Left forelimb (tissue), 1 donor: ENCODE results near the gene PMM2.
"Not testable (repeated sequence)": the region's sequence is repeated elsewhere in the genome, so short reads cannot be mapped to it uniquely, and the experiment has no call there.

Source experiments
- DNase-seq: peaks from one replicate; pipeline ENCODE4 v3.0.0-alpha.2; 2018; ENCODE audit warnings: low spot score

PMM2 gene

GRCh38 chr16:8797364-8798173, at the start of gene PMM2, which contains the start of gene TMEM186:
Gene PMM2 (plus strand): TSS chr16:8797839. CDS start chr16:8797883, 44 bp downstream.
Gene TMEM186 (minus strand): TSS chr16:8797639. CDS start chr16:8797614, 25 bp downstream.
- DNase-seq, result peak; percentile 95

- not testable (repeated sequence) for DNase-seq
Observed at GRCh38 chr16:8748944-8749343, 48.7 kb upstream of the PMM2 start.

DNA sequence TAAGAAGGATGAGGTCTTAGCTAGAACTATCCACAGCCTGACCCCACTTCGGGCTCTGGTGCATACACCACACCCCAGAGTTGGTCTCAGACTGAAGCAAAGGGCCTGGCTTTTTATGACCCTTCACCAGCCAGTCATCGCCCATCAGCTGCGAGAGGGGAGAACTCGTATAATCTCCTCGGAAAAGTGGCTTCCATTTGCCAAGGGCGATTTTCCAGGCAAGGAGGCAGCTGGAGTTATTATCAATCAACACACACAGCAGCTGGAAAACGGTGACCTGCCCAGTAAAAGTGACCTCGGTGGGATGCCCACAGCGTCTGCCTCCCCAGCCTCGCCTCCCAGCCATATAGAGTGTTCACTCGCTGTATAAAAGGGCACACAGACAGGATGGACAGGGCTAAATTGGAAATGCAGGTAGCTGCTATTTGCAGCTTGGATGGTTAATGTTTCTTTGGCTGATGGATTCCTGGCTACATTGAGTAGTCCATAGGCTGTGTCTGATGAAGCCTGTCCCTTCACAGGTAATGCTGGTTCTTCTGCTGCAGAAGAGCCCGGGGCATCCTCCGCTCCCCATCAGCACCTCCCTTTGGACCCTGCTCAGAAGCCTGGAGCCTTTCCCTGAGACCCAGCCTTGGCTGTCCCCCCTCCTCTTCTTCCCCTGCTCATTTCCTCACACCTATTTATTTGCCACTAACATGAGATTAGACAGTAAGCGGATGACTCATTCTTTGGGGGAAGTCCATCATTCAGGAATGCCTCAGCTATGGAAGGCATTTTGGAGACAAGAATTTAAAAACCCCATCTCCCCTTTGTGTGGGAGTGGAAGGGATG, 45.9 kb upstream of the PMM2 start:
- no peak for DNase-seq

- DNase-seq, result no peak
Observed at GRCh38 chr16:8752706-8753105, 44.9 kb upstream of the PMM2 start.

GRCh38 chr16:8753416-8754054, 44.1 kb upstream of the PMM2 start:
- no peak for DNase-seq

GRCh38 chr16:8756755-8757154, 40.9 kb upstream of the PMM2 start:
- no peak for DNase-seq

- DNase-seq, result no peak
Observed at GRCh38 chr16:8758022-8758421, 39.6 kb upstream of the PMM2 start.

DNA sequence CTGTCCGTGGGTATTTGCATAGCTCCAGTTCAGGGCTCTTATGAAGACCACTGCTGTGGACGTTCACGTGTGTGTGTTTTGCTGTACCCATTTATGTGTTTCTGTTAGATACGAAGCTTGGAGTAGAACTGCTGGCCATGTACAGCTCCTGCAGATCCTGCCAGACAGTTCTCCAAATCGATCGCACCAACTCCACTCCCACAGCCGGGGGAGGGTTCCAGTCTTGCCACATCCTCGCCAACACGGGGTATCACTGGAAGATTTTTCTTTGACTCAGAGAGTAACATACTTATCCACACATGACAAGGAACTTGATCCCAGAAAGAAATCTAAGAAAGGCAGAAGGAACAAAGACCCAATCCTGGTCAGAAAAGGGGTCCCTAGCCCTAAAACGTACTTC, 37.6 kb upstream of the PMM2 start:
- no peak for DNase-seq

GRCh38 chr16:8761078-8761477, 36.6 kb upstream of the PMM2 start:
- DNase-seq, result no peak

- no peak for DNase-seq
Observed at GRCh38 chr16:8762254-8762653, 35.4 kb upstream of the PMM2 start.

DNA sequence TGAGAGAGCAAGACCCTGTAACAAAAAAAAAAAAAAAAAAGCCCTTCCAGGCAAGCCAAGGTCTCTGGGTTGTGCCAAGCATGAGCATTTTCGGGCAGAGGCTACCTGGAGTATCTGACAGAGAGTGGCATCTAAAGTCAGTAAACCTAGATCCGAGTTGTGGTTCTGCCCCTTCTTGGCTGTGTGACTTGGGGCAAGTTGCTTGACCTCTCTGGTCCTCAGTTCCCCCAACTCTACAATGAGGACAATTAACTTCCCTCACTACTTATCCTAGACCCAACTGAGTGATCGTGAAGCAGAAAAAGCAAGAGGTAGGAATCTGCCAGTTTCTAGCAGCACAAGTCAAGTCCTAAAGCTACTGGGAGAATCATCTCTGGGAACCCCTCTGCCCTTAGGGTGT, 34.6 kb upstream of the PMM2 start:
- no peak for DNase-seq

GRCh38 chr16:8763899-8764298, 33.7 kb upstream of the PMM2 start:
- DNase-seq, result no peak

DNA sequence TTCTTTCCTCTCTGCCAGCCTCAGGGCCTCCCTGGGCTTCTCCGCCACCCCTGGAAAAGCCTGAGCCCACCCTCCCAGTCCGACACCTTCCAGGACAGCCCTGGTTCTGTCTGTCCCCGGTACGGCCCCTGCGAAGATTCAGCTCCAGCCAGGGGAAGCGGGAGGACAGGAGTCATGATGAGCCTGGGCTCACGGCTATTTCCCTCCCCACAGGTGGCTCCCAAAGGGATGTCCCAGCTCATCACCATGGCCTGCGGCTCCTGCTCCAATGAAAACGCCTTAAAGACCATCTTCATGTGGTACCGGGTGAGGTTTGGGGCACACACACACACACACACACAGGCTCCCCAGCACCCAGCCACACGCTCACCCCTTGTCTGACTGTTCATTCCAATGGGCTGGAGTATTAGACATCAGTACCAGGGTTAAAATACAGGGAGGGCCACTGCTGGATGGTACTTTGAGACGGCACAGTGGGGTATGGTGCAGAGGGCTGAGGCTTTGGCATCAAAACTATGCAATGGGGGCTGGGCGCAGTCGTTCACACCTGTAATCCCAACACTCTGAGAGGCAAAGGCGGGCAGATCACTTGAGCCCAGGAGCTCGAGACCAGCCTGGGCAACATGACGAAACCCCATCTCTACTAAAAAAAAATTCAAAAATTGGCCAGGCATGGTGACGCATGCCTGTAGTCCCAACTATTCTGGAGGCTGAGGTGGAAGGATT, 33.0 kb upstream of the PMM2 start:
- no peak for DNase-seq

DNA sequence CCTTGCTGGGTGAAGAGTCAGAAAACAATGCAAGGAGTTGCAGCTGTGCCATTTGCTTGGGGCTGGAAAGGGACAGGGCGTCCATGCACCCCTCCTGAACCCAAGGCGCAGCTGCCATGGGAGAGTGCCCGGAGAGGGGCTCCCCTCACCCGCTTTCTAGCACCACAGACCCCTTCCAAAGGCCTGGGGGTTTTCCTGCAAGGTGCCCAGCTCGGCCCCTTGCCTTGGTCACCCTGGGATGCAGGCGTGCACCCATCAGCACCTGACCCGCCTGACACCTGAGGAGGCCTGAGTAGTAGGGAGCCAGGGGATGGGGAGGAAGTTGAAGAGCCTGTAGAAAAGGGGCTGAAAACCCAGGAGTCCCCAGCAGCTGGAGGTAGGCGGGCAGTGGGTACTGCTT, 30.5 kb upstream of the PMM2 start:
- no peak for DNase-seq

- no peak for DNase-seq
Observed at GRCh38 chr16:8768283-8768682, 29.4 kb upstream of the PMM2 start.

- DNase-seq, result no peak
Observed at GRCh38 chr16:8768692-8769091, 28.9 kb upstream of the PMM2 start.

- no peak for DNase-seq
Observed at GRCh38 chr16:8773537-8773936, 24.1 kb upstream of the PMM2 start.

DNA sequence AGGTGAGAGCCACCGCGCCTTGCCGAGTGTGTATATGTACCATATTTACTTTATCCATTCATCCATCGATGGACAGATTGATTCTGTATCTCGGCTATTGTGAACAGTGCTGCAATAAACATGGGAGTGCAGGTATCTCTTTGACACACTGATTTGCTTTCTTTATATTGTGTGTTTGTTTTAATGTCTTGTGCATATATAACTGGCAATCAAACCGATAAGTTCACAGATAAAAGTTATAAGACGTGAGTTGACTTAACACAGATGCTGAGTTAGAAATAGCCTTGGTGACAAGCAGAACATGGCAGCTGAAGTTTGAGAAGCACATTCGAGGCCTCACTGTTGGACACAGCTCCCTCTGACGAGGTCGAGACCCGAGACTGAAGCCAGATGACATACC, 23.4 kb upstream of the PMM2 start:
- DNase-seq, result no peak

- no peak for DNase-seq
Observed at GRCh38 chr16:8775359-8775758, 22.3 kb upstream of the PMM2 start.

DNA sequence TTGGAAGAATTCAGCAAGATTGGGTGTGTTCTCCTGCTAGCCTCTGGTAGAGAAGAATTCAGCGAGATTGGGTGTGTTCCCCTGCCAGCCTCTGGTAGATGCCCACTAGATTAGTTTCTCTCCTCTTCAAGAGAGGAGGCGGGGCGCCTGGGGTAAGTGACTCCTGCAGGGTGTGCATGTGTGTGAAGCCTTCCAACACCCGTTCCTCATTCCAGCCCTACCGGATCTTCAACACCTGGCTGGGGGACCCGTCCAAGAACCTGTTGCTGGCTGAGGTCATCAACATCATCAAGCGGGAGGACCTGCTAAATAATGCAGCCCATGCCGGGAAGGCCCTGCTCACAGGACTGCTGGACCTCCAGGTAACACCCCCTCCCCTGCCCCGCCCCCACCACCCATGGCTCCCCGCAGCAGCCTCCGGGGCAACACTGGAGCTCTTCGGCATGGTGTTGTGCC, 21.5 kb upstream of the PMM2 start:
- no peak for DNase-seq

- no peak for DNase-seq
Observed at GRCh38 chr16:8777217-8777616, 20.4 kb upstream of the PMM2 start.

- DNase-seq, result no peak
Observed at GRCh38 chr16:8781797-8782196, 15.8 kb upstream of the PMM2 start.
